Ectodermal cell (in vitro differentiated cells): ENCODE measurements around the gene NOD1.

Experiments
- H3K27ac ChIP-seq: 2 replicates; pipeline ENCODE4 v1.7.0; 2013; ENCODE audit warnings: mild to moderate bottlenecking, low read depth, low read length; ENCODE audit not compliant: insufficient read depth, poor library complexity, severe bottlenecking
- H3K27me3 ChIP-seq: 2 replicates; pipeline ENCODE4 v1.7.0; 2013; ENCODE audit warnings: mild to moderate bottlenecking, low read length; ENCODE audit not compliant: insufficient read depth, control insufficient read depth, poor library complexity, severe bottlenecking
- H3K36me3 ChIP-seq: one replicate; pipeline ENCODE4 v1.7.0; 2013; ENCODE audit warnings: low read length; ENCODE audit not compliant: control insufficient read depth, insufficient read depth
- H3K4me1 ChIP-seq: one replicate; pipeline ENCODE4 v1.7.0; 2013; ENCODE audit warnings: low read length; ENCODE audit not compliant: control insufficient read depth, insufficient read depth
- H3K4me3 ChIP-seq: 2 replicates; pipeline ENCODE4 v1.7.0; 2013; ENCODE audit warnings: low read depth, low read length, control low read depth; ENCODE audit not compliant: insufficient read depth
- H3K9me3 ChIP-seq: 2 replicates; pipeline ENCODE4 v1.7.0; 2013; ENCODE audit warnings: mild to moderate bottlenecking, low read length, moderate library complexity; ENCODE audit not compliant: control insufficient read depth
- WGBS, 2 experiments: methylation state at CpG; one replicate each; pipeline ENCODE4 v1.1.7; 2013; ENCODE audit warnings: missing lambda C conversion rate in 2 of 2; 5-methylcytosine and 5-hydroxymethylcytosine counted together

Gene NOD1

DNA sequence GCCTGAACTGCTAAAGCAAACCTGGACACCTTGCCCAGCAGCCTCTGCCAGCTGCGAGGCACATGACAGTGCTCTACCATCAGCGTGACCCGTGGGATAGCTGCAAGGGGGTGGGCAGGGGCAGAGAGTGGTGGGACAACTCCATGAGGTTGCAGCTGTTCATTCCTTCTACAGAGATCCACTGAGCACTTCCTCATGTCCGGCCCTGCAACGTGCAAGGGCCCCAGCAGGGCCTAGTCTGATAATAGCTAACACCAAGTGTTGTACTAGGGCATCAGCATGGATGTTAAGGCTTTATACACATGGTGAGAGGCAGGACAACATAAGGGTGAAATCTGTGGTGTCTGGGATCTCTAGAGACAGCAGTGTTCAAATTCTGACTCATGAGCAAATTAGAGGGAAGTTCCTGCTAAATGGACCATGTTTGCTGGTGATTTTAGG is 14.3 kb downstream of the NOD1 start:
- Histone ChIP-seq H3K4me3 (no peak overlapping the region), H3K27me3 (no peaks in the 10 kb centered on the region), H3K4me1 (no peaks in the 10 kb centered on the region), H3K9me3 (no peaks in the 10 kb centered on the region), H3K36me3 (no peaks in the 10 kb centered on the region), H3K27ac (no peak overlapping the region)
- 80 to 83% methylated on average over 5 of the region's 5 CpGs for WGBS, 2 experiments

- Histone ChIP-seq H3K27me3 (no peaks in the 10 kb centered on the region), H3K27ac (no peak overlapping the region), H3K9me3 (no peaks in the 10 kb centered on the region), H3K36me3 (no peaks in the 10 kb centered on the region), H3K4me1 (no peaks in the 10 kb centered on the region), H3K4me3 (no peak overlapping the region)
- WGBS, 2 experiments: 94 to 97% methylated on average over 5 to 6 of the region's 6 CpGs
Observed at GRCh38 chr7:30463405-30464145, 15.0 kb downstream of the NOD1 start.

GRCh38 chr7:30462179-30462578 is 16.4 kb downstream of the NOD1 start:
- WGBS, 2 experiments: 100% methylated on average over 1 of the region's 1 CpG; no CpG with 5 or more reads in 1 of the 2 experiments
- no peaks in the 10 kb centered on the region for H3K4me1 ChIP-seq
- no peak overlapping the region for H3K4me3 ChIP-seq
- no peaks in the 10 kb centered on the region for H3K9me3 ChIP-seq
- no peaks in the 10 kb centered on the region for H3K27me3 ChIP-seq
- no peak overlapping the region for H3K27ac ChIP-seq
- H3K36me3 ChIP-seq: no peaks in the 10 kb centered on the region

DNA sequence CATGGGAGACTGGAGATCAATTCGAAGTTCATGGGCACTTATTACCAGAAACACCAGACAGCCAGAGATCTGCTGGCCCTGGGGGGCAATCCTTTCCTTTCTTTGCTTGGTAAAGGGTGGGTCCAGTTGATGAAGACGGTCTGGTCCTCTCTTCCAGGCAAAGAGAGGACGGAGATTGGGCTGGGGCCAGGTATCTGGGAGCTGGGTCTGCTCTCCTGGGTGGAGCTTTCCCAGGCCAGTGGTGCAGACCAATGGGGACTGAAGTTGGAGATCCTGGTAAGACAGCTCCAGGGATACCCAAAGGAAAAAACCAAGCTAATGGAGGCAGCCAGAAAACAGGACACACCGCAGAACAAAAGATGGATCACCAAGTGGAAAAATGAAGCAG is 18.3 kb downstream of the NOD1 start:
- Histone ChIP-seq H3K27ac (no peak overlapping the region), H3K9me3 (no peaks in the 10 kb centered on the region), H3K4me3 (no peak overlapping the region), H3K27me3 (no peaks in the 10 kb centered on the region), H3K36me3 (no peaks in the 10 kb centered on the region), H3K4me1 (no peaks in the 10 kb centered on the region)
- WGBS, 2 experiments: 96 to 98% methylated on average over 4 of the region's 4 CpGs

GRCh38 chr7:30459591-30460245 is 18.9 kb downstream of the NOD1 start:
- H3K36me3 ChIP-seq: no peaks in the 10 kb centered on the region
- H3K9me3 ChIP-seq: no peaks in the 10 kb centered on the region
- no peaks in the 10 kb centered on the region for H3K4me1 ChIP-seq
- H3K4me3 ChIP-seq: no peak overlapping the region
- no peaks in the 10 kb centered on the region for H3K27me3 ChIP-seq
- H3K27ac ChIP-seq: no peak overlapping the region
- 86 to 88% methylated on average over 9 of the region's 9 CpGs for WGBS, 2 experiments

- no peaks in the 10 kb centered on the region for H3K36me3 ChIP-seq
- H3K27me3 ChIP-seq: no peaks in the 10 kb centered on the region
- no peaks in the 10 kb centered on the region for H3K9me3 ChIP-seq
- WGBS, 2 experiments: 67 to 96% methylated on average over 1 of the region's 1 CpG
- no peak overlapping the region for H3K4me3 ChIP-seq
- no peaks in the 10 kb centered on the region for H3K4me1 ChIP-seq
- H3K27ac ChIP-seq: no peak overlapping the region
Observed at GRCh38 chr7:30458311-30458710, 20.3 kb downstream of the NOD1 start.

- no peaks in the 10 kb centered on the region for H3K27me3 ChIP-seq
- no peak overlapping the region for H3K27ac ChIP-seq
- no peaks in the 10 kb centered on the region for H3K9me3 ChIP-seq
- no peaks in the 10 kb centered on the region for H3K4me1 ChIP-seq
- WGBS, 2 experiments: 83 to 95% methylated on average over 3 of the region's 3 CpGs
- no peak overlapping the region for H3K4me3 ChIP-seq
- no peaks in the 10 kb centered on the region for H3K36me3 ChIP-seq
Observed at GRCh38 chr7:30453921-30454320, 24.7 kb downstream of the NOD1 start.

DNA sequence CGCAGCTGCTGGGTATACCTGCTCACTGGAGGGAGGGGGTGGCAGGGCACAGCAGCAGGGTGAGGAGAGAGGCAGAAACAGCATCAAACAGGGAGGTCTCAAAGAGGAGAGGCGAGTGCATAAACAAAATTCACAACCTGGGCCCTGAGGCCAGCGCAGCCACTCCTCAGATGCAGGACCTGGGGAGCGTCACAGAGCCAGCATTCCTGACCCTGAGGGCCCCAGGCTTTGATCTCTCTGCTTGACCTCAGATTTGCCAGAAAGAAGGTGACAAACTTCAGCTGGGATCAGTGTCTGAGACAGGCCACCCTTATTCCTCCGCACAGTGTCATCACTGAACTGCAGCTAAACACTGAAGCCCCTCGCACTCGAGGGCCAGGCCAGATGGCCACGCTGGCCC is 25.6 kb downstream of the NOD1 start:
- WGBS, 2 experiments: 89 to 91% methylated on average over 8 of the region's 8 CpGs
- Histone ChIP-seq H3K27me3 (no peaks in the 10 kb centered on the region), H3K4me1 (no peaks in the 10 kb centered on the region), H3K4me3 (no peak overlapping the region), H3K9me3 (no peaks in the 10 kb centered on the region), H3K27ac (no peak overlapping the region), H3K36me3 (no peaks in the 10 kb centered on the region)

GRCh38 chr7:30452280-30452930 is 26.2 kb downstream of the NOD1 start:
- 92 to 93% methylated on average over 27 of the region's 27 CpGs for WGBS, 2 experiments
- no peak overlapping the region for H3K4me3 ChIP-seq

DNA sequence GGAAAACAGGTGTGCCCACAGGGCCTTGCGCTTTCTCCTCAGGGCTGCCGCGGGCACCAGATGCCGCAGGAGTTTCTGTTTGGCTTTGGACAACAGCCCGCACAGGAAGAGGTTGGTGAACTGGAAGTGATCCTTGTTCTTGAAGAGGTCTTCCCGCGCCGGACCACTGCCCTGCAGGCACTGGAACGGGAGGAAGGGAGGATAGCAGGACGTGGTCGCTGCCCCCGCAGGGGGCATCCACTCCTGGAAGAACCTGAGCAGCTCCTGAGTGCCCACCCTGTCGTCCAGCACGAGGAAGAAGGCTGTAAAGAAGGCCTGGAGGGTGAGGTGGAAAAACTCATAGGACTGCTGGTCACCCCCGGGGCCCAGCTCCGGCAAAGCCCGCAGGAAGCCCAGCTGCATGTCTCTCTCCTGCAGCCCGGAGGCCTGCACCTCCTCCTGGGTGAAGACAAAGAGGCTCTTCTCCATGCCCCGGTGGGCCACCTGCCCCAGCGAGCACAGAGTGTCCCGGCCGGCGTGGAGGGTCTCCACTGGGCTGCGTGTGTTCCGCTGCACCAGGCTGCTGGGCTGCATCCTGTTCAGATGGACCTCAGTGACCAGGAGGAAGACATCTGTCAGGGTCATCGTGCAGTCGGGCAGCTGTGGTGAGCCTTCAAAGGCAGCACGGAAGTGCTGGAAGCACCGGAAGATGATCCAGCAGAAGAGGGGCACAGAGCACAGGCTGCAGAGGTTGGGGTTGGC is 26.9 kb downstream of the NOD1 start:
- no peak overlapping the region for H3K4me3 ChIP-seq
- WGBS, 2 experiments: 82 to 83% methylated on average over 29 of the region's 29 CpGs
- no peak overlapping the region for H3K27ac ChIP-seq
- no peaks in the 10 kb centered on the region for H3K27me3 ChIP-seq
- no peaks in the 10 kb centered on the region for H3K9me3 ChIP-seq
- H3K36me3 ChIP-seq: no peaks in the 10 kb centered on the region
- H3K4me1 ChIP-seq: no peaks in the 10 kb centered on the region

More at GRCh38 chr7:30452280-30452930, 26.2 kb downstream of the NOD1 start:
- H3K36me3 ChIP-seq: no peaks in the 10 kb centered on the region
- H3K4me1 ChIP-seq: no peaks in the 10 kb centered on the region
- H3K27me3 ChIP-seq: no peaks in the 10 kb centered on the region
- H3K27ac ChIP-seq: no peak overlapping the region
- H3K9me3 ChIP-seq: no peaks in the 10 kb centered on the region
